ENCODE measurements around the gene MDM2. TPM values are rescaled to one million over a fixed set of nuclear protein-coding genes. Genes with fewer than 3 reads are reported as not detected.

Gene MDM2
- total and polyA plus RNA-seq, 10 of the 15 experiments (the other 5 are each of a cell fraction or from before 2014, with no cell fraction given) = 48.2 to 174 (median 85.0) TPM

DNA sequence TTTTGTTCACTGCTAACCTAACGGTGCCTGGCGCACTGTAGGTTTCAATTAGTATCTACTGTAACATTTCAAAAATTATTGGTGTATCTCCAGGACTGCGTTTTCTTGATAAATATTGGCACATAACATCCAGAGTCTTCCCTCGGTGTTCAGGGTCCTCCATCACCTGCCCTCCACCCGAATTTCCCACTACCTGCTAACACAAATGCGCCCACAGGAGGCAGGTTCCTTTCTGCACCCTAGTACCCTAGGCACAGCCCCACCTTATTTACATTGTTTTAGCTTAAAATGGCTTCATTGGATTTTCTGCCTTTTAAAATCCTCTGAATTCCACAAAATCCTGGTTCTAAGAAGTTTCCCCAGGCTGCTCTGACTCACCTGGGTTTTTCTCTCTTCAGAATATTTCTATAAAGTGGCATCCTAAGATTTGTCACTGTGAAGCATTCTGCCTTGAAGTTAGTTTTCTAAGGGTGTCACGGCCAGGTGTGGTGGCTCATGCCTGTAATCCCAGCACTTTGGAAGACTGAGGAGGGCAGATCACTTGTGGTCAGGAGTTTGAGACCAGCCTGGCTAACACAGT, 86.4 kb downstream of the MDM2 start:
- Histone ChIP-seq H3K79me2 (ENCODE audit: control insufficient read depth, insufficient read depth, low read length) (no peaks in the 10 kb centered on the region), H3K4me2 (ENCODE audit: control insufficient read depth, insufficient read depth) (no peak overlapping the region), H3K27me3 (replicated peaks in 1 of 2; ENCODE audit: control insufficient read depth in 2 of 2, insufficient read depth in 2 of 2, low read length in 1 of 2) (no peaks in the 10 kb centered on the region), H3K4me3 (no peak overlapping the region), H3K27ac (ENCODE audit: control insufficient read depth, insufficient read depth) (no peak overlapping the region), H3K9me3 (replicated peaks; ENCODE audit: control insufficient read depth, insufficient read depth, low read length) (no peaks in the 10 kb centered on the region), H2AFZ (ENCODE audit: control insufficient read depth, low read depth, low read length) (no peak overlapping the region), H4K20me1 (ENCODE audit: control insufficient read depth, insufficient read depth) (no peaks in the 10 kb centered on the region), H3K36me3 (ENCODE audit: control insufficient read depth in 2 of 2, insufficient read depth in 2 of 2, low read length in 1 of 2) (no peaks in the 10 kb centered on the region), H3K9ac (ENCODE audit: control insufficient read depth, insufficient read depth, low read length) (no peak overlapping the region), H3K4me1 (ENCODE audit: control insufficient read depth, insufficient read depth, low read length) (no peaks in the 10 kb centered on the region)
- TF ChIP-seq TARDBP (IDR thresholded peaks at IDR 0.05; ENCODE audit: borderline replicate concordance) = no peak
- TF ChIP-seq LARP7 (IDR thresholded peaks at IDR 0.05) = no peak
- TF ChIP-seq CBFB (IDR thresholded peaks at IDR 0.05; ENCODE audit: low read depth) = no peak
- TF ChIP-seq SREBF1 (IDR thresholded peaks at IDR 0.05; ENCODE audit: low read length) = no peak
- no peak for TF ChIP-seq ZNF274 (IDR thresholded peaks at IDR 0.05; ENCODE audit: insufficient read depth, insufficient read length)
- TF ChIP-seq IKZF1 (conservative IDR thresholded peaks at IDR 0.05) = no peak
- no peak for TF ChIP-seq FOXM1 (IDR thresholded peaks at IDR 0.05; ENCODE audit: low read depth, low read length)
- TF ChIP-seq HDAC6 (IDR thresholded peaks at IDR 0.05; ENCODE audit: unreplicated experiment) = no peak
- no peak for TF ChIP-seq MTA2 (IDR thresholded peaks at IDR 0.05; ENCODE audit: low read depth)
- no peak for TF ChIP-seq PKNOX1 (IDR thresholded peaks at IDR 0.05)
- TF ChIP-seq KLF5 (IDR thresholded peaks at IDR 0.05; ENCODE audit: partially characterized antibody) = no peak
- no peak for TF ChIP-seq SIN3A (IDR thresholded peaks at IDR 0.05; ENCODE audit: low read depth, low read length)
- TF ChIP-seq MEF2A (IDR thresholded peaks at IDR 0.05; ENCODE audit: insufficient read depth, low read depth, low read length) = no peak
- no peak for TF ChIP-seq BMI1 (IDR thresholded peaks at IDR 0.05; ENCODE audit: borderline replicate concordance)
- TF ChIP-seq, protein P1, sequence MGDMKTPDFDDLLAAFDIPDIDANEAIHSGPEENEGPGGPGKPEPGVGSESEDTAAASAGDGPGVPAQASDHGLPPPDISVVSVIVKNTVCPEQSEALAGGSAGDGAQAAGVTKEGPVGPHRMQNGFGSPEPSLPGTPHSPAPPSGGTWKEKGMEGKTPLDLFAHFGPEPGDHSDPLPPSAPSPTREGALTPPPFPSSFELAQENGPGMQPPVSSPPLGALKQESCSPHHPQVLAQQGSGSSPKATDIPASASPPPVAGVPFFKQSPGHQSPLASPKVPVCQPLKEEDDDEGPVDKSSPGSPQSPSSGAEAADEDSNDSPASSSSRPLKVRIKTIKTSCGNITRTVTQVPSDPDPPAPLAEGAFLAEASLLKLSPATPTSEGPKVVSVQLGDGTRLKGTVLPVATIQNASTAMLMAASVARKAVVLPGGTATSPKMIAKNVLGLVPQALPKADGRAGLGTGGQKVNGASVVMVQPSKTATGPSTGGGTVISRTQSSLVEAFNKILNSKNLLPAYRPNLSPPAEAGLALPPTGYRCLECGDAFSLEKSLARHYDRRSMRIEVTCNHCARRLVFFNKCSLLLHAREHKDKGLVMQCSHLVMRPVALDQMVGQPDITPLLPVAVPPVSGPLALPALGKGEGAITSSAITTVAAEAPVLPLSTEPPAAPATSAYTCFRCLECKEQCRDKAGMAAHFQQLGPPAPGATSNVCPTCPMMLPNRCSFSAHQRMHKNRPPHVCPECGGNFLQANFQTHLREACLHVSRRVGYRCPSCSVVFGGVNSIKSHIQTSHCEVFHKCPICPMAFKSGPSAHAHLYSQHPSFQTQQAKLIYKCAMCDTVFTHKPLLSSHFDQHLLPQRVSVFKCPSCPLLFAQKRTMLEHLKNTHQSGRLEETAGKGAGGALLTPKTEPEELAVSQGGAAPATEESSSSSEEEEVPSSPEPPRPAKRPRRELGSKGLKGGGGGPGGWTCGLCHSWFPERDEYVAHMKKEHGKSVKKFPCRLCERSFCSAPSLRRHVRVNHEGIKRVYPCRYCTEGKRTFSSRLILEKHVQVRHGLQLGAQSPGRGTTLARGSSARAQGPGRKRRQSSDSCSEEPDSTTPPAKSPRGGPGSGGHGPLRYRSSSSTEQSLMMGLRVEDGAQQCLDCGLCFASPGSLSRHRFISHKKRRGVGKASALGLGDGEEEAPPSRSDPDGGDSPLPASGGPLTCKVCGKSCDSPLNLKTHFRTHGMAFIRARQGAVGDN (IDR thresholded peaks at IDR 0.05) = no peak
- 58% methylated on average over 7 of the region's 7 CpGs for WGBS (ENCODE audit: insufficient coverage, insufficient replicate concordance, low lambda C conversion rate, missing lambda C conversion rate)
- ChIA-PET CTCF (no interaction called here), RAD21 (ENCODE audit: unreplicated experiment) (no interaction called here), POLR2A (no interaction called here), SMC1A (ENCODE audit: uncharacterized antibody, unreplicated experiment) (no interaction called here)
- FAIRE-seq (no peak), ATAC-seq (no peak), DNase-seq (ENCODE audit: low read depth, low spot score) (no peak)
- in situ Hi-C loops (cut with MboI) = no loop called here
- intact Hi-C loops (cut with micrococcal nuclease; ENCODE audit: unreplicated experiment) = no loop called here
- BruUV-seq (replicated peaks) = no TSS peak

All from GM12878 (cell line).